GM12865 (cell line): Measurements from ENCODE around the gene RAB31.

Experiments
- DNase-seq: peaks from one replicate; pipeline ENCODE4 v3.0.0; 2010; ENCODE audit warnings: low read depth
- H3K4me3 ChIP-seq: 2 replicates; pipeline ENCODE4 v1.5.1; 2011; ENCODE audit warnings: mild to moderate bottlenecking, low read depth, low read length, control low read depth
- TF ChIP-seq, protein P1 (sequence below): IDR thresholded peaks from 2 replicates; pipeline ENCODE4 v1.5.1; 2011; ENCODE audit warnings: low read length, control low read depth, low read depth, inconsistent platforms; ENCODE audit not compliant: insufficient read depth; ENCODE audit errors: missing control alignments

Gene RAB31

GRCh38 chr18:9878783-9879242 lies 170.7 kb downstream of the RAB31 start:
- DNase-seq = no peak
- H3K4me3 ChIP-seq = no peak overlapping the region
- TF ChIP-seq, protein P1, sequence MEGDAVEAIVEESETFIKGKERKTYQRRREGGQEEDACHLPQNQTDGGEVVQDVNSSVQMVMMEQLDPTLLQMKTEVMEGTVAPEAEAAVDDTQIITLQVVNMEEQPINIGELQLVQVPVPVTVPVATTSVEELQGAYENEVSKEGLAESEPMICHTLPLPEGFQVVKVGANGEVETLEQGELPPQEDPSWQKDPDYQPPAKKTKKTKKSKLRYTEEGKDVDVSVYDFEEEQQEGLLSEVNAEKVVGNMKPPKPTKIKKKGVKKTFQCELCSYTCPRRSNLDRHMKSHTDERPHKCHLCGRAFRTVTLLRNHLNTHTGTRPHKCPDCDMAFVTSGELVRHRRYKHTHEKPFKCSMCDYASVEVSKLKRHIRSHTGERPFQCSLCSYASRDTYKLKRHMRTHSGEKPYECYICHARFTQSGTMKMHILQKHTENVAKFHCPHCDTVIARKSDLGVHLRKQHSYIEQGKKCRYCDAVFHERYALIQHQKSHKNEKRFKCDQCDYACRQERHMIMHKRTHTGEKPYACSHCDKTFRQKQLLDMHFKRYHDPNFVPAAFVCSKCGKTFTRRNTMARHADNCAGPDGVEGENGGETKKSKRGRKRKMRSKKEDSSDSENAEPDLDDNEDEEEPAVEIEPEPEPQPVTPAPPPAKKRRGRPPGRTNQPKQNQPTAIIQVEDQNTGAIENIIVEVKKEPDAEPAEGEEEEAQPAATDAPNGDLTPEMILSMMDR = no peak

- no peak for DNase-seq
- TF ChIP-seq, protein P1 = no peak
Observed at GRCh38 chr18:9884090-9884489, 176.0 kb downstream of the RAB31 start.

DNA sequence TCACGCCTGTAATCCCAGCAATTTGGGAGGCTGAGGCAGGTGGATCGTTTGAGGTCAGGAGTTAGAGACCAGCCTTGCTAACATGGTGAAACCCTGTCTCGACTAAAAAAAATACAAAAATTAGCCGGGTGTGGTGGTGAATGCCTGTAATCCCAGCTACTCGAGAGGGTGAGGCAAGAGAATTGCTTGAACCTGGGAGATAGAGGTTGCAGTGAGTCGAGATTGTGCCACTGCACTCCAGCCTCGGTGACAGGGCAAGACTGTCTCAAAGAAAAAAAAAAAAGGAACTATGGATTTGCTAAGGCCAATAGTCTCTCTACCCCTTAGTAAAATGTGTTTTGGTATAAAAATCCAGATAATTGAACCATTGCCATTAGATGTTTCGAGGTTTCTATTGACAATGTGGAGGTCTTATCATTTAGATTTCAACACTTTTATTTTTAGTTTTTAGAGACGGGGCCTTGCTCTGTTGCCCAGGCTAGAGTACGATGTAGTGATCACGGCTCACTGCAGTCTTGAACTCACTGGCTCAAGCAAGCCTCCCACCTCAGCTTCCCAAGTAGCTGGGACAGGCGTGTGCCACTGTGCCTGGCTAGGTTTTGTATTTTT lies 176.5 kb downstream of the RAB31 start:
- H3K4me3 ChIP-seq = no peak overlapping the region
- TF ChIP-seq, protein P1 = no peak
- DNase-seq = no peak

More at GRCh38 chr18:9884090-9884489, 176.0 kb downstream of the RAB31 start:
- H3K4me3 ChIP-seq = no peak overlapping the region

DNA sequence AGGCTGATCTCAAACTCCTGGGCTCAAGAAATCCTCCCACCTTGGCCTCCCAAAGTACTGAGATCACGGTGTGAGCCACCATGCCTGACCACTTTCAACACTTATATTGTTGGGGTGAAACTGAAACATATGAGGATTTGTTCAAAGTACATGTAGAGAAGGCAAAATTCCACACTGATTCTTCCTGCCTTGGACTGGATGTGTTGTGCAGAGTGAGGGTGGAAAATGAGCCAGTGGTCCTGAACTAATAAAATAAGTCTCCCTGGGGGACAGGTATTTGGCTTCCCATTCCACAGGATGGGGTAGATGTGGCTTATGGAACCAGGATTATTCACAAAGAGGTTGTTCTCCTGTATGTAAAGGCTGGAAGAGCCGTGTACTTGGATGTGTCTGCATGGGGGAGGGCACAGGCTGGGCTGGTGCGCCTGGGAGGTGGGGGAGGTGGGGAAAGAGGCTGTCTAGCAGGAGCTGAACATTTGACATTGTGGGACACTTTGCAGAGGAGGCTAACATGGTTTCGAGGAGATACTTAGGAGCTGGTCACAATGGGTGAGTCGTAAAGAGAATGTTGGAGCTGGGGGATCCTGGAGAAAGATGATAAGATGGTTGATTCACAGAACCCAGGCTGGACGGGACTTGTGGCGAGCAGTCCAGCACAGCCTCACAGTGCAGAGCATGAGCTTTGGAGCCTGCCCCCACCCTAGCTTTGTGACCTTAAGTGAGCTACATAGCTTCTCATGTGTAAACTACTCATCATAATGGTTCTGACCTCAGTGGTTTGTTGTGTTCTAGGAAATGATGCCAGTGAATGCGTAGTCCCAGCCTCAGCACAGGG lies 177.3 kb downstream of the RAB31 start, which contains the start of gene TXNDC2:
Gene TXNDC2, plus strand, starts transcription at position 804 of the 835 bp plus-strand sequence. CDS start 708 bp downstream, outside the sequence.
- H3K4me3 ChIP-seq = no peak within 1 kb of the TSS
- TF ChIP-seq, protein P1 = no peak
- no peak for DNase-seq

- H3K4me3 ChIP-seq = no peak overlapping the region
- TF ChIP-seq, protein P1 = no peak
- DNase-seq = no peak
Observed at GRCh38 chr18:9886005-9886348, 177.9 kb downstream of the RAB31 start.

DNA sequence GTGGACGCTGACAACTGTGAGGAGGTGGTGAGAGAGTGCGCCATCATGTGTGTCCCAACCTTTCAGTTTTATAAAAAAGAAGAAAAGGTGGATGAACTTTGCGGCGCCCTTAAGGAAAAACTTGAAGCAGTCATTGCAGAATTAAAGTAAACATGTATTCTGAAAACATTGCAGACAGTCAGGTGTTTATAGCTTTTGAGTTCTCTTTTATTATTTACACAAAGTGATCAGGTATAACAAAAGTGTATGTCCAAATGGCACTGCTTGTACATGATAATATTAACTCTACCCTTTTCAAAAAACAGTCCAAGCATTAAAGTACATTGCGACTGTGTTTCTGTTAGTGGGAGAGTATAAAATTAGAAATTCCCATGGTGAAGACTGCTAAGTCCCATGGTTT lies 179.9 kb downstream of the RAB31 start:
- DNase-seq = no peak
- TF ChIP-seq, protein P1 = no peak
- no peak overlapping the region for H3K4me3 ChIP-seq
